GM18951 (cell line): ENCODE measurements around the gene SPACA7.

ENCODE experiments used
- POLR2A ChIP-seq: IDR thresholded peaks from 4 replicates; pipeline ENCODE4 v1.6.1; 2011; ENCODE audit warnings: mild to moderate bottlenecking; ENCODE audit not compliant: insufficient read length, insufficient read depth; ENCODE audit errors: extremely low read depth
- in situ Hi-C: fragments of 300-500 bp; cut with MboI; formaldehyde crosslinking; loops from one replicate; pipeline ENCODE4 v1.12.0; 2022; ENCODE audit warnings: low sequenced_read_pairs, mixed read lengths, inconsistent platforms; ENCODE audit not compliant: unreplicated experiment

SPACA7 gene

GRCh38 chr13:112465251-112466131, 89.3 kb downstream of the SPACA7 start:
- in situ Hi-C loops, result no loop called here
- no peak for TF ChIP-seq POLR2A

DNA sequence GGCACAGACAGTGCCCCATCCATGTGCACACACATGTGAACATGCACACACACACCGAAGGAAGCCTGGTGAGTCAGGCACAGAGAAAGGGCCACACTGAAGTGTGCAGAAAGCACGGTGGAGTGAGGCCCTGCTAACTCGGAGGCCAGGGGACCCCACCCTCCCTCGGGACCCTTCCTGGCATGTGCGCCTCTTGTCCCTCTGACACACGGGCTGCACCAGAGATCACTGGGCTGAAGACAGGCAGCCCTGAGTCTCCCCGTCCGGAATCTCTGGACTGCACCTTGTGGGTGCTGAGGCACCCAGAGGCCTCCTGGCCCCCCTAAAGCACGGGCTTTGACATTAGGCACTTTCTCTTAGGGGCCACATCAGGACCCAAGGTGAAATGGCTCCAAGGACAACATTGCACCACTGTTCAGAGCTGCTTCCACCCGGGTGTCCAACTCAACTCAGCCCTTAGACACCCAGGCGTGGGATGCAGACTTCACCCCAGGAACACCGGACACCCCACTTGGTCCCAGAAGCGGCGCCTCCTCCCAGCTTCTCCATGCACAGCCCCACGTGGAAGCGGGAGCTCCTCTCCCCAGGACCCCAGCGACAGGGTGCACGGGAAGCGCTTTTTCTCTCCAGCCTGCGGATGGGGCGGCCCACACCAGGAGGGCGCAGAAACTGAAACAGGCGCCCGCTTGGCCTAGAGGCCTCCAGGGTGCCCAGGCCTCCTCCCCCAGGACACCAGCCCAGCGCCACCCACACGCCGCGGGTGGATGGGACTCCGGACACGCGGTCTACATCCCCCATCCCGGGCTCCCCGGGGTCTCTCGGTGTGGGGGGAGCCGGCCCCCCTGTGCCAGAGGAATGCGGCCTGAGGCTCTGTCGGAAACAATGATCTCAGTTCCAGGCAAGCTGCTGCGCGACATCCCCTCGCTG, 90.2 kb downstream of the SPACA7 start:
- TF ChIP-seq POLR2A, result no peak
- in situ Hi-C loops, result no loop called here

- in situ Hi-C loops, result no loop called here
Observed at GRCh38 chr13:112467236-112467635, 91.1 kb downstream of the SPACA7 start.

GRCh38 chr13:112468069-112468468, 91.9 kb downstream of the SPACA7 start:
- in situ Hi-C loops, result no loop called here
- no peak for TF ChIP-seq POLR2A

More at GRCh38 chr13:112467236-112467635, 91.1 kb downstream of the SPACA7 start:
- TF ChIP-seq POLR2A, result no peak

DNA sequence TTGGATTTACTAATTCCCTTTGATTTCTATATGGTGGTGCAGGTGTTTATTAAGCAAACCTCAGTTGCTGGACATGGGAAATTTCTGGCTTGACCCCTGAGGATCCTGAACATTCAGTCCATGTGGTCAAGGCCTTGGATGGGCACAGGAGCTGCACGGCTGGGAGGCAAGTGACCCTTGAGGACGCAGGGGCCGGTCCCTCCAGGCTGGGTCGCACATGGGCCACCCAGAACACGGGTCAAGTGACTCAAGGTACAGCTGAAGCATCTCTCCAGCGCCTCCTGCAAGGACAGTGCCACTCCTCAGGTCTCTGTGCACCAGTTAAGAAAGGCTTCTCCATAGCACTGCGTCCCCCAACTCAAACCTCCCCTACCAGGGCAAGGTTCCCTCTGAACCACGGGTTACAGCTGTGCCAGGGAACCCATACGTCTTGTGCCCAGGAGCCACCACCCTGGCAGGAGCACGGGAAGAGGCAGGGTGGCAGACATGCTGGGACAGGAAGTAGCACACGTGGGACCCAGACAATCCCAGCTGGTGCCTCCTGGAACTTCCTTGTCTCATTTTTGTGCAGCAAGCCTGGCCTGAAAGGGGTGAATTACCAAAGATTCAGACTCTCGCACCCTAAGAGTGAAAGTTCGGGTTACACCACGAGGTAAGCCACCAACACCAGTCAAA, 93.1 kb downstream of the SPACA7 start:
- TF ChIP-seq POLR2A, result no peak
- in situ Hi-C loops, result no loop called here

DNA sequence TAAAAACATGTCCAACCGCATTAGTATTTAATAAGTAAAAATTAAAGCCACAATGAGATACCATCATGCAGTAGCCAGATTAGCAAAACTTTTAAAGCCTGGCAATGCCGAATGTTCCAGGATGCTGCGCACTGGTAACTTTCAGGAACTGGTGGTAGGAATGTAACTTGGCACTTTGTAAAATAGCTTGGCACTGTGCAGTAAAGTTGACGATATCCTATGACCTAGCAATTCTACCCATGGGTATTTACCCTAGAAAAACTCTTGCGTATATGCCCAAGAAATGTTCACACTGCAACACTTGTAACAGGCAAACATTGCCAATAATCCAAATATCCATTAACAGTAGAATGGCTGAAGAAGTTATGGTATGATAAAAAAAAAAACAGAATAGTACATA, 97.7 kb downstream of the SPACA7 start:
- in situ Hi-C loops, result no loop called here
- TF ChIP-seq POLR2A, result no peak

DNA sequence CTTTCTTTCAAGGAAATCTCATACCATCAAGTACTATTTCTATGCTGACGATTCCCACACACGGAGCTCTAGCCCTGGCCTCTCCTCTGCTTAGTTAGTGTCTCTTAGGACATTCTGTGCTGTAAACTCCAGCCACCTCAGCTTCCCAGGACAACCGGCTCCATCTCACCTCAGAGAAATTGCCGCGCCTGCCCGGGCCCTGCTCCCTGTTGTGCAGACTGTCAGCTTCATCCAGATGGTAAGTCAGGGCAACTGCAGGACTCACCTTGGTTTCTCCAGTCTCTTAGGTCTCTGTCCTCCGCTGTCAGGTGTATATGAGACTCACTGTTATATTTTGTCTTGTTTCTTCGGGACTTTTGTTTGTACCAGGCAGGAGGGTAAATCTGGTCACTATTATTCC, 98.7 kb downstream of the SPACA7 start:
- in situ Hi-C loops, result no loop called here
- no peak for TF ChIP-seq POLR2A

- in situ Hi-C loops, result no loop called here
Observed at GRCh38 chr13:112475889-112476288, 99.7 kb downstream of the SPACA7 start.

GRCh38 chr13:112477070-112477619, 101.0 kb downstream of the SPACA7 start:
- in situ Hi-C loops, result no loop called here
- no peak for TF ChIP-seq POLR2A

More at GRCh38 chr13:112475889-112476288, 99.7 kb downstream of the SPACA7 start:
- TF ChIP-seq POLR2A, result no peak

GRCh38 chr13:112479389-112479788, 103.2 kb downstream of the SPACA7 start:
- in situ Hi-C loops, result no loop called here
- no peak for TF ChIP-seq POLR2A

DNA sequence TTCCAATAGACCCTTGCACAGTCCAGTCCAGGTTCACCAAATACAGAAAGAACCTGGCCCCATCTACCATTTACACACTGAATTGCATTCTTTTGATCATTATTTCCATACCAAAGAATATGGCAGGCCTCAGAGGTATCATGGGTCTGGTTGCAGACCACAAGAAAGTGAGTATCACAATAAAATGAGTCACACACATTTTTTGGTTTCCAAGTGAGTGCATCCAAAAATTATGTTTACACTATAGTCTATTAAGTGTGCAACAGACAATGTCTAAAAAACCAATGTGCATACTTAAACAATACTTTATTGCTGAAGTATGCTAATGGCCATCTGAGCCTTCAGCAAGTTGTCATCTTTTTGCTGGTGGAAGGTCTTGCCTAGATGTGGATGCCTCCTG, 105.3 kb downstream of the SPACA7 start:
- in situ Hi-C loops, result no loop called here
- TF ChIP-seq POLR2A, result no peak

DNA sequence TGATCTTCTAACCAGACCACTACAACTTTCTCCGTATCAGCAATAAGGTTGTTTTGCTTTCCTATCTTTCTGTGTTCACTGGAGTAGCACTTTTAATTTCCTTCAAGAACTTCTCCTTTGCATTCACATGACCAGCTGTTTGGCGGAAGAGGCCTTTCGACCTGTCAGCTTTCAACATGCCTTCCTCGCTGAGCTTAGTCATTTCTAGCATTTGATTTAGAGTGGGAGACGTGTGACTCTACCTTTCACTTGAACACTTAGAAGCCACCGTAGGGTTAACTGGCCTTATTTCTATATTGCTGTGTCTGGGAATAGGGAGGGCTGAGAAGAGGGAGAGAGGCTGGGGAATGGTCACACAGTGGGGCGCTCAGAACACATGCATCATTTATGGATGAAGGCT, 107.1 kb downstream of the SPACA7 start:
- in situ Hi-C loops, result no loop called here

More for the DNA sequence above, 107.1 kb downstream of the SPACA7 start:
- no peak for TF ChIP-seq POLR2A
